ENCODE results near the gene OR52M1. TPM values are rescaled to one million over a fixed set of nuclear protein-coding genes. Genes with fewer than 3 reads are reported as not detected.
A peak's percentile ranks its signal among the peaks of the same experiment; 100 is the strongest.
"Not testable (repeated sequence)": the region's sequence is repeated elsewhere in the genome, so short reads cannot be mapped to it uniquely, and the experiment has no call there.

Gene OR52M1
- total and polyA plus RNA-seq, 7 donors, result not detected

- intact Hi-C loops (cut with DNase I), result no loop called here
- TF ChIP-seq CTCF (IDR thresholded peaks at IDR 0.05), result no peak
- no peaks in the 10 kb centered on the region for H3K4me1 ChIP-seq
- no peaks in the 10 kb centered on the region for H3K9me3 ChIP-seq
- H3K4me3 ChIP-seq, result no peak overlapping the region
- no peak for ATAC-seq
- no peaks in the 10 kb centered on the region for H3K36me3 ChIP-seq (ENCODE audit: insufficient read depth in 1 of 2, low read depth in 1 of 2)
- 71 to 82% (median 76%) methylated on average over 6 of the region's 6 CpGs for WGBS, 3 donors
- DNase-seq, result no peak
- H3K27me3 ChIP-seq (ENCODE audit: insufficient read depth in 3 of 3, low read length in 2 of 3), result peaks cover 0 to 6% (median 3%) of the 10 kb centered on the region in 3 donors
- no peak overlapping the region for H3K27ac ChIP-seq
These were observed 22.2 kb upstream of the OR52M1 start for GRCh38 chr11:4522752-4523151.

GRCh38 chr11:4523666-4524065 lies 21.3 kb upstream of the OR52M1 start:
- Histone ChIP-seq H3K4me1 (no peaks in the 10 kb centered on the region), H3K4me3 (no peak overlapping the region), H3K9me3 (no peaks in the 10 kb centered on the region), H3K27me3 (ENCODE audit: insufficient read depth in 3 of 3, low read length in 2 of 3) (peaks cover 0 to 6% (median 3%) of the 10 kb centered on the region in 3 donors), H3K36me3 (ENCODE audit: insufficient read depth in 1 of 2, low read depth in 1 of 2) (no peaks in the 10 kb centered on the region), H3K27ac (no peak overlapping the region)
- no peak for DNase-seq
- intact Hi-C loops (cut with DNase I), result no loop called here
- ATAC-seq, result peak in 2 of 4 donors; percentile 45 to 54
- 44 to 87% (median 60%) methylated on average over 1 of the region's 1 CpG for WGBS, 3 donors
- no peak for TF ChIP-seq CTCF (IDR thresholded peaks at IDR 0.05)

GRCh38 chr11:4527926-4528325 lies 17.1 kb upstream of the OR52M1 start:
- Histone ChIP-seq H3K27me3 (ENCODE audit: insufficient read depth in 3 of 3, low read length in 2 of 3) (no peaks in the 10 kb centered on the region), H3K4me3 (no peak overlapping the region)

GRCh38 chr11:4531686-4532085 lies 13.3 kb upstream of the OR52M1 start:
- ATAC-seq; H3K27ac ChIP-seq; H3K36me3 ChIP-seq (ENCODE audit: insufficient read depth in 1 of 2, low read depth in 1 of 2); H3K4me1 ChIP-seq; DNase-seq; intact Hi-C loops (cut with DNase I); H3K9me3 ChIP-seq; H3K27me3 ChIP-seq (ENCODE audit: insufficient read depth in 3 of 3, low read length in 2 of 3); H3K4me3 ChIP-seq: not testable (repeated sequence)
- 75 to 77% (median 76%) methylated on average over 11 of the region's 11 CpGs for WGBS, 3 donors

More at GRCh38 chr11:4527926-4528325, 17.1 kb upstream of the OR52M1 start:
- no peaks in the 10 kb centered on the region for H3K4me1 ChIP-seq
- TF ChIP-seq CTCF (IDR thresholded peaks at IDR 0.05), result no peak
- H3K36me3 ChIP-seq (ENCODE audit: insufficient read depth in 1 of 2, low read depth in 1 of 2), result no peaks in the 10 kb centered on the region
- ATAC-seq, result no peak
- H3K9me3 ChIP-seq, result no peaks in the 10 kb centered on the region
- H3K27ac ChIP-seq, result no peak overlapping the region
- no peak for DNase-seq
- intact Hi-C loops (cut with DNase I), result no loop called here
- 86 to 97% (median 95%) methylated on average over 2 of the region's 2 CpGs for WGBS, 3 donors

GRCh38 chr11:4539603-4540219 lies 5.3 kb upstream of the OR52M1 start:
- WGBS, 3 donors, result 18 to 23% (median 20%) methylated on average over 3 of the region's 3 CpGs
- H3K36me3 ChIP-seq (ENCODE audit: insufficient read depth in 1 of 2, low read depth in 1 of 2), result no peaks in the 10 kb centered on the region
- ATAC-seq (peak; percentile 54 to 72 (median 65)), DNase-seq (peak; percentile 20 to 62)
- peak; percentile 76 for TF ChIP-seq CTCF (IDR thresholded peaks at IDR 0.05)
- no peaks in the 10 kb centered on the region for H3K27me3 ChIP-seq (ENCODE audit: insufficient read depth in 3 of 3, low read length in 2 of 3)
- H3K4me3 ChIP-seq, result no peak overlapping the region
- no peaks in the 10 kb centered on the region for H3K4me1 ChIP-seq
- no peaks in the 10 kb centered on the region for H3K9me3 ChIP-seq
- H3K27ac ChIP-seq, result no peak overlapping the region
- intact Hi-C loops (cut with DNase I), result loop anchor here in 1 of 2 donors (2.0 kb wide), 1 partner anchor 357 kb away; no protein-coding TSS in a partner anchor

Data from psoas muscle (tissue), 8 donors.